ENCODE results near the gene RBP3. TPM values are rescaled to one million over a fixed set of nuclear protein-coding genes. Genes with fewer than 3 reads are reported as not detected.
A peak's percentile ranks its signal among the peaks of the same experiment; 100 is the strongest.

The RBP3 gene
- total RNA-seq, 5 donors from 2014 or later (not counting 1 experiment from before 2014, with no cell fraction given) = not detected

- CTCF ChIA-PET = no interaction called here
- Mint-ChIP-seq H3K9me3 (no peaks in the 10 kb centered on the region), H3K36me3 (no peaks in the 10 kb centered on the region), H3K4me3 (no peak overlapping the region), H3K27ac (no peak overlapping the region), H3K27me3 (no peaks in the 10 kb centered on the region), H3K4me1 (peaks cover 12 to 13% (median 12%) of the 10 kb centered on the region in 3 donors)
- ATAC-seq (replicated peaks in 1 of 4) (no peak), DNase-seq (no peak)
- Histone ChIP-seq H3K27ac (ENCODE audit: low read length) (no peak overlapping the region), H3K4me1 (ENCODE audit: control insufficient read depth in 1 of 2, extremely low read depth in 1 of 2, insufficient read depth in 2 of 2, low read length in 2 of 2) (peaks cover 2 to 13% of the 10 kb centered on the region in 2 experiments), H3K9me3 (no peaks in the 10 kb centered on the region), H3K27me3 (replicated peaks in 1 of 2; ENCODE audit: control insufficient read depth in 2 of 2, extremely low read depth in 1 of 2, insufficient read depth in 2 of 2, low read length in 1 of 2) (no peaks in the 10 kb centered on the region), H3K4me3 (ENCODE audit: control insufficient read depth in 1 of 2, extremely low read depth in 1 of 2, low read length in 1 of 2) (no peak overlapping the region), H3K36me3 (ENCODE audit: control insufficient read depth in 2 of 2, extremely low read depth in 1 of 2, insufficient read depth in 1 of 2, low read length in 1 of 2) (no peaks in the 10 kb centered on the region)
- WGBS (ENCODE audit: insufficient coverage) = no CpG with 5 or more reads among the region's 5 CpGs
- POLR2A ChIA-PET = no interaction called here
Measured at GRCh38 chr10:47316131-47316530, 32.0 kb upstream of the RBP3 start.

- Histone ChIP-seq H3K27ac (ENCODE audit: low read length) (no peak overlapping the region), H3K27me3 (replicated peaks in 1 of 2; ENCODE audit: control insufficient read depth in 2 of 2, extremely low read depth in 1 of 2, insufficient read depth in 2 of 2, low read length in 1 of 2) (no peaks in the 10 kb centered on the region), H3K9me3 (no peaks in the 10 kb centered on the region), H3K36me3 (ENCODE audit: control insufficient read depth in 2 of 2, extremely low read depth in 1 of 2, insufficient read depth in 1 of 2, low read length in 1 of 2) (no peaks in the 10 kb centered on the region), H3K4me1 (ENCODE audit: control insufficient read depth in 1 of 2, extremely low read depth in 1 of 2, insufficient read depth in 2 of 2, low read length in 2 of 2) (peaks cover 0 to 2% of the 10 kb centered on the region in 2 experiments), H3K4me3 (ENCODE audit: control insufficient read depth in 1 of 2, extremely low read depth in 1 of 2, low read length in 1 of 2) (no peak overlapping the region)
- H3K9me3 Mint-ChIP-seq = no peaks in the 10 kb centered on the region
- DNase-seq (no peak), ATAC-seq (replicated peaks in 1 of 4) (no peak)
- no peaks in the 10 kb centered on the region for H3K36me3 Mint-ChIP-seq
- CTCF ChIA-PET = no interaction called here
- H3K27me3 Mint-ChIP-seq = peaks cover 0 to under 1% of the 10 kb centered on the region in 2 donors
- 76% methylated on average over 4 of the region's 4 CpGs for WGBS (ENCODE audit: insufficient coverage)
- H3K4me1 Mint-ChIP-seq = peaks cover under 1 to 2% (median under 1%) of the 10 kb centered on the region in 3 donors
- POLR2A ChIA-PET = interaction anchor here in 1 of 2 donors (0.7 kb wide), 1 partner anchor 46 kb away, joined by 3 read pairs; no protein-coding TSS in a partner anchor
- no peak overlapping the region for H3K27ac Mint-ChIP-seq
- H3K4me3 Mint-ChIP-seq = no peak overlapping the region
Measured at GRCh38 chr10:47317251-47317650, 30.9 kb upstream of the RBP3 start.

DNA sequence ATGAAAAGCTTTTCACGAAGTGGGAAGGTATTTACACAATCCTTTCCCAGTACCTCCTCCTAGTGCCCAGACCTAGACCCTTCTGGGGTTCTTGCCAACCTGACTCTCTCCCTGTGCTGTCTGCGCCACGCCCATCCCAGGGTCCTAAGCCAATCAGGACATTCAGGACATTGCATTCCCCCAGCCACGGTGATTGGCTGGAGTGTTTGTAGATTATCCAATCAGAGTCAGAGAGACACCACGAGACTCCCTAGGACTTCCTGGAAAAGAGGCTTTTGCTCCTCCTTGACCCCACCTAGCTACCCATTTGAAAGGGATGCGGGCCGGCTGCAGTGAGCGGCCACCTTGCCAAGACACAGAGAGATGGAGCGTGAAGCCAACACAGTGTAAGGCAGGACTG is 29.5 kb upstream of the RBP3 start:
- H3K27ac Mint-ChIP-seq = no peak overlapping the region
- no peak overlapping the region for H3K4me3 Mint-ChIP-seq
- H3K36me3 ChIP-seq (ENCODE audit: control insufficient read depth in 2 of 2, extremely low read depth in 1 of 2, insufficient read depth in 1 of 2, low read length in 1 of 2) = no peaks in the 10 kb centered on the region
- POLR2A ChIA-PET = interaction anchor here (0.6 to 0.7 kb wide), 2 partner anchors 40 to 325 kb away, joined by 6 read pairs; no protein-coding TSS in a partner anchor
- ATAC-seq (replicated peaks in 1 of 4) (no peak), DNase-seq (peak in 1 of 35 experiments; percentile 0)
- H3K9me3 Mint-ChIP-seq = no peaks in the 10 kb centered on the region
- H3K4me3 ChIP-seq (ENCODE audit: control insufficient read depth in 1 of 2, extremely low read depth in 1 of 2, low read length in 1 of 2) = no peak overlapping the region
- H3K4me1 Mint-ChIP-seq = no peaks in the 10 kb centered on the region
- H3K9me3 ChIP-seq = no peaks in the 10 kb centered on the region
- H3K4me1 ChIP-seq (ENCODE audit: control insufficient read depth in 1 of 2, extremely low read depth in 1 of 2, insufficient read depth in 2 of 2, low read length in 2 of 2) = no peaks in the 10 kb centered on the region
- 92% methylated on average over 2 of the region's 9 CpGs for WGBS (ENCODE audit: insufficient coverage)
- no peaks in the 10 kb centered on the region for H3K27me3 ChIP-seq (replicated peaks in 1 of 2; ENCODE audit: control insufficient read depth in 2 of 2, extremely low read depth in 1 of 2, insufficient read depth in 2 of 2, low read length in 1 of 2)
- H3K27ac ChIP-seq (ENCODE audit: low read length) = no peak overlapping the region
- H3K27me3 Mint-ChIP-seq = peaks cover 0 to 2% of the 10 kb centered on the region in 2 donors
- CTCF ChIA-PET = interaction anchor here in 1 of 2 donors (0.6 kb wide), 1 partner anchor 58 kb away, joined by 6 read pairs; no protein-coding TSS in a partner anchor
- no peaks in the 10 kb centered on the region for H3K36me3 Mint-ChIP-seq

DNA sequence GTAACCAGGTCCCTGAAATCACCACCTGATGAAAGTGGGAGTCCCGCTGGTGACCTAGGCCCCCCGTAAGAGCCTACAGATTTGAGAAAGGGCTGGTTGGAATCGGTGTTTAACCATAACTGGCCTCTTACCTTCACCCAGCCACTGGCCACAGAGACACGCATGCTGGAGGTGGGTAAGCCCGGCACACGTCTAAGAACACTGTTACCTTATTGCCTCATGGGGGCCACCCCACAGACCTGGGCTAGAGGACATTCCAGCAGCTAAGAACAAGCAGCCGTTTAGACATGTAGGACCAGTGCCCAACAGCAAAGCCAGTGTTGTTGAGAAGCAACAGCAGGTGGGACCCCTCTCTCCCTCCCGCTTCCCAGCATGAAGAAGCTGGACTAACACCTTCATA is 28.4 kb upstream of the RBP3 start:
- ATAC-seq (replicated peaks in 1 of 4) (no peak), DNase-seq (no peak)
- no peak overlapping the region for H3K27ac Mint-ChIP-seq
- Histone ChIP-seq H3K4me1 (ENCODE audit: control insufficient read depth in 1 of 2, extremely low read depth in 1 of 2, insufficient read depth in 2 of 2, low read length in 2 of 2) (no peaks in the 10 kb centered on the region), H3K4me3 (ENCODE audit: control insufficient read depth in 1 of 2, extremely low read depth in 1 of 2, low read length in 1 of 2) (no peak overlapping the region), H3K9me3 (no peaks in the 10 kb centered on the region), H3K27ac (ENCODE audit: low read length) (no peak overlapping the region), H3K36me3 (ENCODE audit: control insufficient read depth in 2 of 2, extremely low read depth in 1 of 2, insufficient read depth in 1 of 2, low read length in 1 of 2) (no peaks in the 10 kb centered on the region), H3K27me3 (replicated peaks in 1 of 2; ENCODE audit: control insufficient read depth in 2 of 2, extremely low read depth in 1 of 2, insufficient read depth in 2 of 2, low read length in 1 of 2) (no peaks in the 10 kb centered on the region)
- POLR2A ChIA-PET = no interaction called here
- H3K27me3 Mint-ChIP-seq = peaks cover 0 to 2% of the 10 kb centered on the region in 2 donors
- CTCF ChIA-PET = no interaction called here
- H3K4me3 Mint-ChIP-seq = no peak overlapping the region
- no peaks in the 10 kb centered on the region for H3K9me3 Mint-ChIP-seq
- no peaks in the 10 kb centered on the region for H3K36me3 Mint-ChIP-seq
- no peaks in the 10 kb centered on the region for H3K4me1 Mint-ChIP-seq
- WGBS (ENCODE audit: insufficient coverage) = 80% methylated on average over 4 of the region's 8 CpGs

DNA sequence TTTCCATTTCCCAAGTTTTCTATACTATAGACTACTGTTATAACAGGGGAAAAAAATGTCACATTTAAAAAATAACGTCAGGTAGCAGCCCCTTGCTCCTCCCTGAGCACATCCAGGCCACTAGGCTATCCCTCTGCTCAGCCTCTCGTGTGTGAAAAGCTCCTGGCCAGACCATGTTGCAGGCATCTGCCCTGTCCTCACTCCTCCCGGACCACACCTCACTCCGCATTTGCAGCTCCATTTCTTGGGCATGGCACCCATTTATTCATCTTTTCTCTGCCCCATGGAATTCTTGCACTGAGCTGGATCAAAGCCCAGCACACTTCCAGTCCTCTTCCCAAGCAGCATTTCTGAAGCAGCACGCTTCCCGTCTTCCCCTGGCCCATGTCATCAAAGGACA is 27.4 kb upstream of the RBP3 start:
- H3K27me3 ChIP-seq (replicated peaks in 1 of 2; ENCODE audit: control insufficient read depth in 2 of 2, extremely low read depth in 1 of 2, insufficient read depth in 2 of 2, low read length in 1 of 2) = peaks cover 0 to 4% of the 10 kb centered on the region in 2 experiments
- POLR2A ChIA-PET = no interaction called here
- H3K36me3 Mint-ChIP-seq = no peaks in the 10 kb centered on the region
- H3K9me3 Mint-ChIP-seq = no peaks in the 10 kb centered on the region
- 66% methylated on average over 6 of the region's 6 CpGs for WGBS (ENCODE audit: insufficient coverage)
- no peak for ATAC-seq (replicated peaks in 1 of 4)
- H3K4me3 Mint-ChIP-seq = no peak overlapping the region
- no peaks in the 10 kb centered on the region for H3K4me1 Mint-ChIP-seq
- no peaks in the 10 kb centered on the region for H3K4me1 ChIP-seq (ENCODE audit: control insufficient read depth in 1 of 2, extremely low read depth in 1 of 2, insufficient read depth in 2 of 2, low read length in 2 of 2)
- no peaks in the 10 kb centered on the region for H3K36me3 ChIP-seq (ENCODE audit: control insufficient read depth in 2 of 2, extremely low read depth in 1 of 2, insufficient read depth in 1 of 2, low read length in 1 of 2)
- H3K27me3 Mint-ChIP-seq = peaks cover 0 to 2% of the 10 kb centered on the region in 2 donors
- no peak overlapping the region for H3K27ac Mint-ChIP-seq
- H3K4me3 ChIP-seq (ENCODE audit: control insufficient read depth in 1 of 2, extremely low read depth in 1 of 2, low read length in 1 of 2) = no peak overlapping the region
- CTCF ChIA-PET = no interaction called here
- no peaks in the 10 kb centered on the region for H3K9me3 ChIP-seq
- H3K27ac ChIP-seq (ENCODE audit: low read length) = no peak overlapping the region
- DNase-seq = peak in 1 of 35 experiments; percentile 17

GRCh38 chr10:47321521-47322195 is 26.5 kb upstream of the RBP3 start:
- CTCF ChIA-PET = interaction anchor here in 1 of 2 donors (0.6 kb wide), 1 partner anchor 123 kb away, joined by 3 read pairs; no protein-coding TSS in a partner anchor
- no peaks in the 10 kb centered on the region for H3K36me3 Mint-ChIP-seq
- H3K4me1 Mint-ChIP-seq = no peaks in the 10 kb centered on the region
- DNase-seq (peak in 1 of 35 experiments; percentile 21), ATAC-seq (replicated peaks in 1 of 4) (no peak)
- no peaks in the 10 kb centered on the region for H3K36me3 ChIP-seq (ENCODE audit: control insufficient read depth in 2 of 2, extremely low read depth in 1 of 2, insufficient read depth in 1 of 2, low read length in 1 of 2)
- no peaks in the 10 kb centered on the region for H3K9me3 ChIP-seq
- no peaks in the 10 kb centered on the region for H3K4me1 ChIP-seq (ENCODE audit: control insufficient read depth in 1 of 2, extremely low read depth in 1 of 2, insufficient read depth in 2 of 2, low read length in 2 of 2)
- POLR2A ChIA-PET = no interaction called here
- H3K4me3 ChIP-seq (ENCODE audit: control insufficient read depth in 1 of 2, extremely low read depth in 1 of 2, low read length in 1 of 2) = no peak overlapping the region
- H3K27me3 ChIP-seq (replicated peaks in 1 of 2; ENCODE audit: control insufficient read depth in 2 of 2, extremely low read depth in 1 of 2, insufficient read depth in 2 of 2, low read length in 1 of 2) = peaks cover 0 to 6% of the 10 kb centered on the region in 2 experiments
- no peak overlapping the region for H3K4me3 Mint-ChIP-seq
- H3K27ac ChIP-seq (ENCODE audit: low read length) = no peak overlapping the region
- peaks cover 0 to 2% of the 10 kb centered on the region in 2 donors for H3K27me3 Mint-ChIP-seq
- 86% methylated on average over 5 of the region's 8 CpGs for WGBS (ENCODE audit: insufficient coverage)
- no peaks in the 10 kb centered on the region for H3K9me3 Mint-ChIP-seq
- no peak overlapping the region for H3K27ac Mint-ChIP-seq
